Activated effector memory CD4-positive, alpha-beta T cell treated with Interleukin-2 at 50 U/mL for 16 hours (primary cell): Measurements from ENCODE around the gene SPECC1.
"Not testable (repeated sequence)": the region's sequence is repeated elsewhere in the genome, so short reads cannot be mapped to it uniquely, and the experiment has no call there.

Experiments used
- DNase-seq: peaks from one replicate; pipeline ENCODE4 v3.0.0-alpha.2; 2020

SPECC1 gene

GRCh38 chr17:20009302-20010098 is at the start of gene SPECC1:
Gene SPECC1 (plus strand): TSS chr17:20009359. CDS start chr17:20096652, 87,293 bp downstream.
- peak; percentile 82 for DNase-seq

- DNase-seq: not testable (repeated sequence)
Measured at GRCh38 chr17:19962954-19963353, 46.2 kb upstream of the SPECC1 start.

GRCh38 chr17:19973156-19973555 is 36.0 kb upstream of the SPECC1 start:
- no peak for DNase-seq

GRCh38 chr17:19975601-19976000 is 33.6 kb upstream of the SPECC1 start:
- DNase-seq: no peak

GRCh38 chr17:19977293-19978208 is 31.6 kb upstream of the SPECC1 start, which contains the start of gene AKAP10:
Gene AKAP10 (minus strand): TSS chr17:19977828. CDS start chr17:19977679, 149 bp downstream.
- DNase-seq: peak; percentile 89

- DNase-seq: peak; percentile 5
Measured at GRCh38 chr17:19978209-19978802, 30.9 kb upstream of the SPECC1 start.

GRCh38 chr17:19978805-19979211 is 30.4 kb upstream of the SPECC1 start:
- no peak for DNase-seq

GRCh38 chr17:19979917-19980770 is 29.0 kb upstream of the SPECC1 start:
- DNase-seq: no peak

- DNase-seq: no peak
Measured at GRCh38 chr17:19986941-19987861, 22.0 kb upstream of the SPECC1 start.

GRCh38 chr17:19987897-19988296 is 21.3 kb upstream of the SPECC1 start:
- no peak for DNase-seq

GRCh38 chr17:19991252-19991885 is 17.8 kb upstream of the SPECC1 start:
- no peak for DNase-seq

GRCh38 chr17:19992803-19993713 is 16.1 kb upstream of the SPECC1 start:
- DNase-seq: peak; percentile 53

GRCh38 chr17:19996086-19996485 is 13.1 kb upstream of the SPECC1 start:
- DNase-seq: no peak

GRCh38 chr17:19996502-19996901 is 12.7 kb upstream of the SPECC1 start:
- DNase-seq: no peak

- no peak for DNase-seq
Measured at GRCh38 chr17:20008242-20009051, 712 bp upstream of the SPECC1 start.

GRCh38 chr17:20009052-20009301 is 182 bp upstream of the SPECC1 start:
- DNase-seq: no peak

- no peak for DNase-seq
Measured at GRCh38 chr17:20010099-20010863, 1.1 kb downstream of the SPECC1 start.

GRCh38 chr17:20010936-20011335 is 1.8 kb downstream of the SPECC1 start:
- DNase-seq: no peak
